NCI-H146 (cell line): ENCODE results near the gene MMAB.

Source experiments
- DNase-seq: peaks from one replicate; lab custom pipeline; 2025; lab: John Stamatoyannopoulos, UW

MMAB gene

DNA sequence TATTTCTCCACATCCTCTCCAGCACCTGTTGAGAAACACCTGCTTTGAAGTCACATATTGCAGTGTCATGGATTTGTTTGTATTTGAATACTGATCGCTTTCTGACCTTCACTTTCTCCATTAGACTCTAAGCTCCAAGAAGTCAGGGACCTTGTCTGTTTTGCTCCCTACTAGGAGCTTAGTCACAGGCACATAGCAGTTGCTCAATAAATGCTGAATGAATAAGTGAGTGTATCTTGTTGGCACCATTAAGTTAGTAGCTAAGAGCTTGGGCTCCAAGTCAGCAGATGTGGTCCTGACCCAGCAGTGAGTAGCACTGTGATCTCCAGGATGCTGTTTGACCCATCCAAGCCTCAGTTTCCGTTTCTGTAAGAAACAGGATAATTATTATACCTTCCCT, 10.4 kb upstream of the MMAB start:
- DNase-seq = no peak

DNA sequence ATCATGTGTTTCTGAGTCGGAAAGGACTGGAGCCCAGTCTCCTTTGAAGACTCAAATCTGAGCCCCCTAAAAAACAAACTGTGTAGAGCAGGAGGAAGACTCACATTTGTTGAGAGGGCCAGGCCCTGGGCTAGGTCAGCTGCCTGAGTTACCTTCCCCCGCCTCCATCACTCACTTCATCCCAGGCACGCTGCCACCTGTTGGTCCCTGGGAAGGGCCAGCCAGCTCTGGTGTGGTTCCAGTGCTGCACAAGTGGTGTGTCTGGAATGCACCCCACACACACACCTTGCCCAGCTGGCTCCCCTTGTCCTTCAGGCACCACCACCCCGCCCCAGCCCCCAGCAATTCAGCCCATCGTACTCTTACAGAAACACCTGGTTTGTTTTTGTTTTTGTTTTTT, 9.3 kb upstream of the MMAB start:
- no peak for DNase-seq

DNA sequence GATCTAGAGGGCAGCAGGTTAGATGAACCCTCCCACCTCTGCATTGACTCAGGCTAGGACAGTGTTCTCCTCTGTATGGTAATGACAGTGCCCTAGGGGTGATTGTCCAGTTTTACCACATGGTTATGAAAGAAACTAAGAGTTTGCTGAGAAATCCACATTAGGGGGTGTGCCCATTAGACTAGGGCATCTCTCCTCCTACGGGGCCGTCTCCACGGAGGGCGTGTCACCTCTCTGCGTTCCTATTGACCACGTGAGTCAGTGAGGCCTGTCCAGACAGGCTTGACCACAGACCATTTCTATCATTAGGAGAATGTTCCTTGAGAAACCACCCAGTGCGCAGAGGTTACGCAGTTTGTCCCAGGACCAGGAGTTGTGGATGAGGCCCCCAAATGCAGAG, 8.6 kb upstream of the MMAB start:
- no peak for DNase-seq

DNA sequence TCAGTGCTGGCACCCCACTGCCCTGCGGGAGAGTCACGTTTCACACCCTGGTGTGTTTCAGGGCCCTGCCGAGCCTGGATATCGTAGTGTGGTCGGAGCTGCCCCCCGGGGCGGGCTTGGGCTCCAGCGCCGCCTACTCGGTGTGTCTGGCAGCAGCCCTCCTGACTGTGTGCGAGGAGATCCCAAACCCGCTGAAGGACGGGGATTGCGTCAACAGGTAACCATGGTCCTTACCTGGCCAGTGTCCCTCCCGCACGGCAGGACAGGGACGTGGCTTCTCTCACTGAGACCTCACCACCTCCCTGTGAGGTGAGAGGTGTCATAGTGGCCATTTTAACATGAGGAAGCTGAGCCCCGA, 8.0 kb upstream of the MMAB start:
- no peak for DNase-seq

DNA sequence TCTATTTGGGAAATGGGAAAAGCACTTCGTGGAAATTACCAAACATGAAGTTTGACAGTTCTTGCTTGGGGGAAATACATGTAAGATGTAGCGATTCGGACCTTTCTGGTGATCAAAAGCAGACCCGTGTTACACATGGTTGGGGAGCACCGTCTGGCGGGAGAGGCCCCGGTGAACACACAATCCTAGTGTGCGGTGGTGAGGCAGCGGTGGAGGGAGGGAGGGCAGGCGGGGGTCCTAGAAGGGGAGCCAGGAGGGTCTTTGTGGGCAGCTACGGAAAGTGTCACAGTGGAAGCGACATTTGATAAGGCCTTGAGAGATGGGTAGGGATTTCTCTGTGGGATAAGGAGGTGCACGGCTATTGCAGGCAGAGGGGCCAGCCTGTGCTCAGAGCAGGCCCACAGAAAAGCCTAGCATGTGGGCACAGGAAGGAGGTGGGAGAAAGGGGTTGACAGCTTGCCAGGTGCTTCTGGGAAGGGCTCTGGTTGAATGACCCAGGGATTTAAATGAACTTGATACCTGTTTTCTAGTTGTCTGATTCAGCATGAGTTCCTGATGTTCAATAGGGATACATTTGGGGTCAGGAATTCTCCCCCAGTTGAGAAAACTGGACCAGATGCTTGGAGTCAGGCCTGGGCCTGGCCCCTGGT, 7.5 kb upstream of the MMAB start:
- DNase-seq = no peak

DNA sequence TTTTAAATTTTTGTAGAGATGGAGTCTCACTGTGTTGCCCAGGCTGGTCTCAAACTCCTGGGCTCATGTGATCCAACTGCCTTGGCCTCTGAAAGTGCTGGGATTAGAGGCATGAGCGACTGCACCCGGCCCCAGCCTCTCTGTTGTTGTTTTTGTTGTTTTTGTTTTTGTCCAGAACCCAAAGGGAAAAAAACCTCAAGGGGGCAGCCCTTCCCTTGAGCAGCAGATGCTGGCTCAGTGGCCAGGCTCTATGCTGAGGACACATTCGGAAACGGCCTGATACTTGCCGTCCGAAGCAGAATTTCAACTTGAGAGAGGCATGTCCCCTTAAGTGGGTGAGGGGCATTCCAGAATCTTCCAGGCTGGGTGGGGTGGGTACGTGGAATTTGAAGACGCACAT, 7.0 kb upstream of the MMAB start:
- no peak for DNase-seq

DNA sequence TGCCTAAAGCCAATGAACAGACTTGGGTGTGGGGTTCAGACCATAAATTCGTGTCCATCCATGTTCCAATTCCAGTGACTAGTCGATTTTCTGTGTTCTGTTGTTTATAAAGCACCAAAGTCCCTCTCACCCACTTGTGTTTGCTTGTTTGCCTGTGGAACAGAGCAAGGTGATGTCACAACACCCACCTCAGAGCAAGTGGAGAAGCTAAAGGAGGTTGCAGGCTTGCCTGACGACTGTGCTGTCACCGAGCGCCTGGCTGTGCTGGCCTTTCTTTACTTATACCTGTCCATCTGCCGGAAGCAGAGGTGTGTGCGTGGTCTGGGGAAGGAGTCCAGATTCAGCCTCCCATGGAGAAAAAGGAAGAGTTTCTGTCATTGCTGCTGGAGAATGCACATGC, 6.3 kb upstream of the MMAB start:
- DNase-seq = no peak

DNA sequence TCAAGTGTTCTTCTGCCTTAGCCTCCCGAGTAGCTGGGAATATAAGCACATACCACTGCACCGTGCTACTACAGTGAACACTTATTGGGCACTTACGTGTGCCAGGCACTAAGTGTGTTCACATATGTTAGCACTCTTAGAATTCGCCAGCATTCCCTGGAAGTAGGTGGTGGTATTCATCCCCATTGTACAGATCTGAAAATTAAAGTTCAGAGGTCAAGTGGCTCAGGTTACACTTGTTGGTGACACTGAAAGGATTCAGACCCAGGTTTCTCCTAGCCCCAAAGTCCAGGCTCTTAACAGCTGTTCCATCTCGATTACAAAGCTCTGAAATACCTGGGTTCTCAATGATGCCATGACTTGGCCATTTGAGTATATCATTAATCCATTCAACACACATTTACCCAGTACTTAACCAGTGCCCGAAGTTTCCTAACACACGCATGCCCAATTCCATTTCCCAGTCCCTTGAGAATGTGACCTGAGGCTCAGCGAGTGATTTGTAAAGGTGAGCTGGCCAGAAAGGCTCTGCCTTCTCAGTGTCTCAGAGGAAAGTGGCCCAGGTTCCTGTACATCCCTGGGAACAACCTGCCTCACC, 5.1 kb upstream of the MMAB start:
- no peak for DNase-seq

DNA sequence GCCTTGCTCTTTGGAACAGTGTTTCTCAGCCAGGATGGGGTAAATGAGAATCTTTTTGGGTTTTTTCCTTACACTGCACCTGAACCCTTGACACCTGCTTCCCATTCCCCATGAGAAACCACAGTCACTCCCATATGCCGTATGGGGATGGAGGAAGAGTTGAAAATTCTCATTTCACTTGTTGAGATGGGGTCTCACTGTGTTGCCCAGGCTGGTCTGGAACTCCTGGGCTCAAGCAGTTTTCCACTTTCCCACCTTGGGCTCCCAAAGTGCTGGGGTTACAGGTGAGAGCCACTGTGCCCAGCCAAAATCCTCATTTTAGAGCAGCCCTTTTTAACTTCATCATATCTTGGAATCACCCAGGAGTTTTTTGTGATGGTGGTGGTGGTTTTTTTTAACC, 4.0 kb upstream of the MMAB start:
- no peak for DNase-seq

DNA sequence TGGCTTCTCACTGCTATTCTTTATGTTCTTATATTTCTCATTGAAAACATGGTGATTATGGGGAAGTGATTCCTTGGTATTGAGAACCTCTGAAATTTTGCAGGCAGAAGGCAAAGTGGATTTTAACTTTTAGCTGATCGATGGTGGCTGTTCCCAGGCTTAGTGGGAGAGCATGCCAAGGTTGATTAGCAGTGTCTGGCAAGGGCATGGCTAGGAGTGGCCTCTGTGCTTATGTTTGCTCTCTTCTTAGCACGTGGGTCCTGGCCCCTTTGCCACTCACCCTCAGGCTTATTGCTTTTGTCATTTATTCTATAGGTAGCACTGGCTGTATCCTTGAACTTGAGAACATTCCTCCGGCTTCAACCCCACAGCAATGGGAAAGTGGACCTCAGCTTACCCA, 2.4 kb upstream of the MMAB start:
- DNase-seq = no peak

DNA sequence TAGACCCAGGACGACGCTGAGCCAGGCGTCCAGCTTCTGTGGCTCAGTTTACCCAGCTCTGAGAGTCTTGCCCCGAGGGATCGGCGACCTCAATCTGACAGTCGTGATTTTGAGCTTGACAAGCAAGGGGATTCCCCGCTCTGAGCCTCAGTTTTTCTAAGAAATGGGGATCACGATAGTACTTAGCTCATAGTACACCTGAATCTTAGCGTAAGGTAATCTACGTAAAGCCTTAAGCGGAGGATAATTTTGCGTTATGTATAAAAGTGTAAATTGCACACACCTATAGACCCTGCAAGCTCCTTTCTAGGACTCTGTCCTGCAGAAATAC, 575 bp upstream of the MMAB start:
- no peak for DNase-seq

DNA sequence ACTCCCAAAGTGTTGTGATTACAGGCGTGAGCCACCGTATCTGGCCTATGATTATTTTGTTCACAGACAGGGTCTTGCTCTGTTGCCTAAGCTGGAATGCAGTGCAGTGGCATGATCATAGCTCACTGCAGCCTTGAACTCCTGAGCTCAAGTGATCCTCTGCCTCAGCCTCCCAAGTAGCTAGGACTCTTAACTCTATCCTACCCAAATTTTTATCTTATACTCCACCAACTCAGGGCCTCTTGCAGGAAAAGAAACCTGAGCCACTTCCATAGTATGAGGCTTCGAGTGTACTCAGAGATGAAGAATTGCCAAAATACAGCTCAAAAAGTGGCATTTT, 828 bp downstream of the MMAB start:
- no peak for DNase-seq

DNA sequence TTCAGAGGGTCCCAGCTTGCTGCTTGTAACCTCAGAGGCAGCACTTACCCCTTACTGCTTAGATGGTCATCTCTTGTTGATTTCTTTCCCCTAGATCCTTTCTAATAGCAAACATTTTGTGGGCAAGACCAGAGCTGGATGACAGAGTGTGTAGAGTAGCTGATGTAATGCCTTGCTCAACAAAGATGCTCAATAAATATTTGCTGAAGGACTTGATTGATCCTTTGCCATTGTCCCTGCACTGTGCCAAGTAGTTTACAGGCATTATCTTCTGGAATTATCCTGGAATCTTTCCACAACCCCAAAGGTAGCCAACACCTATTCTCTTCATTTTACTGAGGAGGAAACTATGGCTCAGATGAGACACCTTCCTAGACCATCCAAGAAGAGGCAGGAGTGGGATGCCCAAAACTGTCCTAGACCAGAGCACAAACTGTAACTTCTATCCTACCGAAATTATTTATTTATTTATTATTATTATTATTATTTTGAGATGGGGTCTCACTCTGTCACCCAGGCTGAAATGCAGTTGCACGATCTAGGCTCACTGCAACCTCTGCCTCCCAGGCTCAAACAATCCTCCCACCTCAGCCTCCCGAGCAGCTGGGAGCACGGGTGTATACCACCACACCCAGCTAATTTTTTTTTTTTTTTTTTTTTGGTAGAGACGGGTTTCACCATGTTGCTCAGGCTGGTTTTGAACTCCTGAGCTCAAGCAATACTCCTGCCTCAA, 1.4 kb downstream of the MMAB start:
- DNase-seq = no peak

DNA sequence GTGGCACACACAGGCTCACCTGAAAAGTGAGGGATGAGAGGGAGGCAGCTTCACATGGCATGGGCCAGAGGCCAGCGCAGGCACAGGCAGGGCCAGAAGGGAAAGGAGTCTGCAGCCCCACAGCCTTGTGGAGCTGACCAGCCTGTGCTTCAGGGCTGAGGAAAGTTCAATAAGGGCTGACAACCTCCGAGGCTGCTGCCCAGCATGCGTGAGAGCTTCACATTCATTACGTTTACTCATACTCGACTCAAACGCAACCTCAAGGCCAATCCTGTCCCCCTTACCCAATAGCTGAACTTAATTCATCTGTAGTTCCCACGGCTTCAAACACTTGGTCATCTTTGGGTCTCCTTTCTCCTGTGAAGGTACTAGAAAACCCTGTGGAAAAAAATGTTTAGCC, 4.8 kb downstream of the MMAB start:
- no peak for DNase-seq

DNA sequence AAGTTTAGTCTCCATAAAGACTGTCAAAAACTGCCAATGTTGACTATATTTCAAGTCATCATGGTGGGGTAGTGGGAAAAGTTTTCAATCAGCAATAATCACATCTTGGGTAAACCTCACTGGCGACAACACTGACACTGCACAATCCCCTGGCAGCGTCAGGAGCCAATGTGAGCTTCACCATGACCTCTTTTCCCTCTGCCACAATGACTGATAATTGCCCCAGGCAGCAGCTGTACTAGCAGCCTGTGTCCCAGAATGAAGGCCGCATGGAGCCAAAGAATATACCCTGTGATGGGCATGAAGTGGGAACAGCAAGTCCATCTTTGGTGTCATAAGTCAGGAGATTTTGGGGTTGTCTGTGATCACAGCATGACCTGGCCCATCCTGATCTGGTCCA, 5.3 kb downstream of the MMAB start:
- DNase-seq = no peak

DNA sequence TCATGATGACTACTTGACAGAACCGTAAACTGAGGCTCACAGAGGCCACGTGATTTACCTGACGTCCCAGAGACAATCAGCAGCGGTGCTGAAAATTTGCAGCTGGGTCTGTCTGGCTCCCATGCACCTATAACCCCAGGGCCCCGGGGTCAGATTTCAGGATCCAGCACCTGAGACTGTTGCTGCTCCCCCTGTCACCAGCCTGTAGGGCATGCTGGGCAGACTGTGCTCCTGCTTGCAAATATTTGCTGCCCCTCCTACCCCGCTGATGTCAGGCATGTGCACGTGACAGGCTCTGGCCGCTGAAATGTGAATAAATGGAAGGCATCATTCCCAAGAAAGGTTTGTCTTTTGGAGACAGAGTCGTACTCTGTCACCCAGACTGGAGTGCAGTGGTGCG, 6.0 kb downstream of the MMAB start:
- DNase-seq = no peak

DNA sequence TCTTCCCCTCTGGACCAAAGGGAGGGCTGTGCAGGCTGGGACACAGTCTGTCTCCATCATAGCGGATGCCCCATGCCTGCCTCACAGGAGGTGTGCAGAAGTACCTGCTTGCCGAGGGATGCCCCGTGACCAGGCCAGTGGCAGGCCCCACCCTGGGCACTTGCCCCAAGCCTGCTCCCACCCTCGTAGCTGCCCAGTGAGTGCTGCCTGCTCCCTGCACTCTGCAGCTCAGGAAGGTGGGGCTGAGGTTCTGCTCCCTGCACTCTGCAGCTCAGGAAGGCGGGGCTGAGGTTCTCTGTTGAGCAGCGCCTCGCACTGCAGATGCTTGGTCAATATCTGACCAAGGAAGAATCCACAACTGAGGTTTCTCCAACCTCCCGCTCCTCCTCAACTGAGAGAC, 6.9 kb downstream of the MMAB start:
- no peak for DNase-seq

DNA sequence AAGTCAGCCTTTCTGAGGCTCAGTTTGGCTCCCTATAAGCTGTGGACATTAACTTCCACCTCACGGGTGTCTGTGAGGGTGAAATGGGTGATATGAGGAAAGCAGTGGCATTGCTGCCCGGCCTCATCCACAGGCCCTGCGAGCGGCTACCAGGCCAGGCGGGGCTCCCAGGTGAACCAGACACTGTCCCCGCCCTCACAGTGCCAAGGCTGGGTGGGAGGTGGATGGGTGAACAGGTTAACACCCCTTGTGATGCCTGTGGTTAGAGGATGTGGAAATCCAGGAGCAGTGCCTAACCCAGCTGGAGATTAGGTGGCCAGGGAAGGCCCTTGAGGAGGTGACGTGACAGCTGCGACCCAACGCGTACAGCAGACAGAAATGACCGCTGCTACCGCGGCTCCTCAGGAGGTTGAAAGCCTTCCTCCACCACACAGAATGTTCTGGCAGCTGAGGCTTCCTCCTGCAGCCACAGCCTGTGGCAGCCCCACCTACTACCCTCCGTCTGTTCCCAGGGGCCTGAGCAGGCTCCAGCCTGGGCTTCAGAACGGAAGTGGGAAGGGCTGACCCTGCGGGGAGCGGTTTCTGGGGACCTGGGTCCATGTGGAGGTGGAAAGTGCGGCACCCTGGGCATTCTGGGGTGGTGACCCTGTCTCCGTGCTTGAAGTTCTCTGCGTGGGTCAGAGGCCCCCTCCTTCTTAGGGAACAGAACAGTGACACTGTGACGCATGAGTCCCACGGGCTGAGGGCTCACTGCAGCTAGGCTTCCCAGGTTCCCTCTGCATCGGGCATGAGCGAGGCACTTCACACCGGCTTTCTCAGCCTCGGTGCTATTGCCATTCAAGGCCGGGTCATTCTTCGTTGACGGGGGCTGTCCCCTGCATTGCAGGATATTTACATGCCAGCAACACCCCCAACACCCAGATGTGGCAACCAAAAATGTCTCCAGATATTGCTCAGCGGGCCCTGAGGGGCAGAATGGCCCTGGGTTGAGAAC, 9.7 kb downstream of the MMAB start:
- no peak for DNase-seq

DNA sequence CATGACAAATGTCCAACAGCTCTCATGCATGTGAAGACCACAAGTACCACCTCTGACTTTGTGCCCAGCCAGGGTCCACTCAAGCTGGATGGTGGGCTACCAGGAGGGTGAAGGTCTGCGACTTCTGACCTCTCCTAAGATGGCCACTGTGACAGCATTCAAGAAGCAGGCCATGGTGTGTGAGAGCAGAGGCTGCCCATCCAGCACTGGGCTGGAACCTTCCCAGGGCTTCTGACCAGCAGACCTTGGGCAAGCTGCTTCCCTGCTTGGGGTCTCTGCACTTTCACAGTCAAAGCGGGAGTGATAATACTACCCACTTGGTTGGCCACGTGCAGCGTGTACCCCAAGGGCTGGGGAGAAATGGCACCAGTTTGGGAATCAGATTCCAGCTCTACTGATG, 10.4 kb downstream of the MMAB start:
- no peak for DNase-seq

DNA sequence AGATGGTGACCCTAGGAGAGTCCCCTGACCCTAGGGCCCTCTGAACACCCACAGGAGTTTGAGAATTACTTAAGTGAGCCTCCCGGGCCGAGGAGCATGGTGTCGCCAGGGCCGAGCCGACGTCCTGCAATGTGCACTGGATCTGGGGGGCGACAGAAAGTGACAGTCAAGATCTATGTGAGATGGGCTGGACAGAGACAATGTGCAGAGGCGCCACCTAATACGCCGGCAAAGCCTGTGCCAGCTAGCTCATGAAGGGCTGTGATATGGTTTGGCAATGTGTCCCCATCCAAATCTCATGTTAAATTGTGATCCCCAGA, 11.6 kb downstream of the MMAB start:
- no peak for DNase-seq

DNA sequence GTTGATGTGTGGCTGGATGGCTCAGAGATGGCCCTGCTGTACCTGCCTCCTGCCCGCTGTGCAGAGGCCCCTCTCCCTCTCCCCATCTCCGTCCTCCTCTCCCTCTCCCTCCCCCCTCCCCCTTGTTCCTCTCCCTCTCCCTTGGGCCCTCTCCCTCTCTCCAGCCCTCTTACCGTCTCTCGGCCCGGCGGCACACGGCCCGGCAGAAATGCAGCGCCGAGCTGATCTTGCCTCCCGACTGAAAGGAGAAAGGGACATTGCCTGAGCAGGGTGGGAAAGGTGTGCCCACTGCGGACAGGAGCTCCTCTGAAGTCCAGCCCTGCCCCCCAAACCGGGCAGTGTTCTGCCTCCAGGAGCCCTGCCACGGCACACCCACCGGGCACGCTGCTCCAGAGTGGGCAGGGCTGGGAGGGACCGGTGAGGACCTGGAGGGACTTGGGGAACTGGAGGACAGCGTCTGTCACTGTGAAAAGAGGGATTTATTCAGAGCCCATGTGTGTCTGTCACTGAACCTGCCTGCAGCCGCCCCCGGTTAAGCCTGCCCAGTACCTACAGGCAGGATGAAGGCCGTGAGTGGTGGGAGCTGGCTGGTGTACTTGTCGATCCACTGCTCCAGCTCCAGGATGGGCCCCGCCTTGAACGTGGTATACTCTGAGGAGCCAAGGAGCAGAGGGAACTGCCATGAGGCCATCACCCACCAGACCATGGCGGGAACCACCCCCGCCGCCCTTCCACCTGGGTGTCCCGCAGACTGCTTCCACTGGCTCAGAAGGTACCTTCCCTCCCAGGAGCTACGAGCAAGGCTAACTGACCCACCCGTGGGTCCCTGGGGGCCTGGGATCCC, 12.2 kb downstream of the MMAB start:
- no peak for DNase-seq

DNA sequence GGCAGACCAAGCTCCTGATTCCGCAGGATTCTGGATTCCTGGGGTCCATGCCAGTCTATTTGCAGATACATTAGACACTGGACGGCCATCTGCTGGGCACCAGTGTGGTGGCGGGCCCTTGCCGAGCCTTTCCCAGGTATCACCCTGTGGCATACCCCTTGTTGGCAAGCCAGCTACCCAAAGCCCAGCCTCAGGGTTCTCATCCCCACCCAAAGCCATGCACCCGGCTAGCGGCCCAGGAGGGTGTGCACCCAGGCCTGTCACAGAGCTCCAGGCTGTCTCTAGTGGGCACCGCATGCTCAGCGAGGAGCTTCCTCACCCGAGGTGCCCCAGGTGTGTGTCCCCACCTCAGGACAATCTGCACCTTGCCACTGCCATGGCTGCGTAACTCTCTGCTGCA, 13.7 kb downstream of the MMAB start:
- no peak for DNase-seq
